HT1080 (cell line): ENCODE results near the gene DNAI1. TPM values are rescaled to one million over a fixed set of nuclear protein-coding genes. Genes with fewer than 3 reads are reported as not detected.

Experiments
- DNase-seq: peaks from one replicate; pipeline ENCODE4 v3.0.0-alpha.2; 2015; ENCODE audit warnings: low read depth
- total RNA-seq: library from RNA; depleted of rRNA; stranded (reverse); fragments of >200 nt; shearing (Covaris generic); gene quantifications from 2 replicates; pipeline ENCODE4 v1.2.3, GENCODE V29; 2014

DNAI1 gene
- total RNA-seq, 1 experiment from 2014 or later: not detected

- DNase-seq: no peak
Observed at GRCh38 chr9:34541540-34541939, 82.9 kb downstream of the DNAI1 start.

- DNase-seq: no peak
Observed at GRCh38 chr9:34544035-34544434, 85.4 kb downstream of the DNAI1 start.

GRCh38 chr9:34545497-34545896, 86.9 kb downstream of the DNAI1 start:
- no peak for DNase-seq

GRCh38 chr9:34546102-34546833, 87.7 kb downstream of the DNAI1 start:
- no peak for DNase-seq

- peak; percentile 81 for DNase-seq
Observed at GRCh38 chr9:34546834-34547827, 88.5 kb downstream of the DNAI1 start.

- peak; percentile 48 for DNase-seq
Observed at GRCh38 chr9:34547960-34548611, 89.5 kb downstream of the DNAI1 start.

- no peak for DNase-seq
Observed at GRCh38 chr9:34549407-34549732, 90.8 kb downstream of the DNAI1 start.

GRCh38 chr9:34550016-34550680, 91.5 kb downstream of the DNAI1 start:
- DNase-seq: no peak

- no peak for DNase-seq
Observed at GRCh38 chr9:34550681-34551270, 92.2 kb downstream of the DNAI1 start.

- no peak for DNase-seq
Observed at GRCh38 chr9:34551751-34552605, 93.4 kb downstream of the DNAI1 start.

GRCh38 chr9:34552606-34552981, 94.0 kb downstream of the DNAI1 start:
- DNase-seq: no peak

GRCh38 chr9:34552986-34553385, 94.4 kb downstream of the DNAI1 start:
- no peak for DNase-seq

GRCh38 chr9:34553511-34554021, 95.0 kb downstream of the DNAI1 start:
- no peak for DNase-seq

- DNase-seq: no peak
Observed at GRCh38 chr9:34554211-34555001, 95.8 kb downstream of the DNAI1 start.

- no peak for DNase-seq
Observed at GRCh38 chr9:34555002-34555348, 96.4 kb downstream of the DNAI1 start.

- DNase-seq: no peak
Observed at GRCh38 chr9:34555500-34555899, 96.9 kb downstream of the DNAI1 start.

GRCh38 chr9:34555936-34556525, 97.4 kb downstream of the DNAI1 start:
- DNase-seq: no peak

- DNase-seq: no peak
Observed at GRCh38 chr9:34556949-34557348, 98.3 kb downstream of the DNAI1 start.
